GM21723 (cell line): ENCODE results near the gene PISD.
"Not testable (repeated sequence)": the region's sequence is repeated elsewhere in the genome, so short reads cannot be mapped to it uniquely, and the experiment has no call there.

Source experiments
- ATAC-seq: cut with Tn5 transposase; IDR thresholded peaks from one replicate; pipeline ENCODE4 v1.9.1; 2021; ENCODE audit warnings: mild to moderate bottlenecking, moderate library complexity; ENCODE audit not compliant: unreplicated experiment

The PISD gene

GRCh38 chr22:31661851-31662667 is at the start of gene PISD:
PISD (minus strand) TSS chr22:31662215; CDS start chr22:31662208, 7 bp downstream.
- ATAC-seq: peak; percentile 73

GRCh38 chr22:31711226-31711625 is 49.2 kb upstream of the PISD start:
- not testable (repeated sequence) for ATAC-seq

GRCh38 chr22:31707519-31707918 is 45.5 kb upstream of the PISD start:
- no peak for ATAC-seq

- no peak for ATAC-seq
Observed at GRCh38 chr22:31695423-31695822, 33.4 kb upstream of the PISD start.

- ATAC-seq: not testable (repeated sequence)
Observed at GRCh38 chr22:31694046-31694445, 32.0 kb upstream of the PISD start.

GRCh38 chr22:31692186-31692886 is 30.3 kb upstream of the PISD start:
- ATAC-seq: no peak

- ATAC-seq: no peak
Observed at GRCh38 chr22:31691408-31691807, 29.4 kb upstream of the PISD start.

- no peak for ATAC-seq
Observed at GRCh38 chr22:31683181-31684105, 21.4 kb upstream of the PISD start.

GRCh38 chr22:31682751-31683150 is 20.7 kb upstream of the PISD start:
- no peak for ATAC-seq

- no peak for ATAC-seq
Observed at GRCh38 chr22:31681349-31682345, 19.6 kb upstream of the PISD start.

- no peak for ATAC-seq
Observed at GRCh38 chr22:31680861-31681341, 18.9 kb upstream of the PISD start.

GRCh38 chr22:31678748-31679147 is 16.7 kb upstream of the PISD start:
- no peak for ATAC-seq

GRCh38 chr22:31676700-31677099 is 14.7 kb upstream of the PISD start:
- no peak for ATAC-seq

- ATAC-seq: not testable (repeated sequence)
Observed at GRCh38 chr22:31674219-31674618, 12.2 kb upstream of the PISD start.

- ATAC-seq: not testable (repeated sequence)
Observed at GRCh38 chr22:31668849-31669248, 6.8 kb upstream of the PISD start.

- ATAC-seq: no peak
Observed at GRCh38 chr22:31662668-31663037, 638 bp upstream of the PISD start.

- not testable (repeated sequence) for ATAC-seq
Observed at GRCh38 chr22:31660860-31661341, 1.1 kb downstream of the PISD start.

GRCh38 chr22:31659246-31659645 is 2.8 kb downstream of the PISD start:
- no peak for ATAC-seq

GRCh38 chr22:31654408-31654807 is 7.6 kb downstream of the PISD start:
- no peak for ATAC-seq

GRCh38 chr22:31653944-31654343 is 8.1 kb downstream of the PISD start:
- ATAC-seq: no peak
